Pancreas (tissue), 10 donors: ENCODE results near the gene IL17REL. TPM values are rescaled to one million over a fixed set of nuclear protein-coding genes. Genes with fewer than 3 reads are reported as not detected.

Experiments
- ATAC-seq, 4 donors: fragments of 200-7000 bp; cut with Tn5 transposase; one replicate each; pipeline versions ENCODE4 v1.8.0 to v1.9.1; 2020; ENCODE audit warnings: mild to moderate bottlenecking in 4 of 4, moderate library complexity in 4 of 4
- DNase-seq, 6 donors: peaks; one replicate each; pipeline ENCODE4 v3.0.0-alpha.2; 2020
- FAIRE-seq: peaks from 2 replicates; lab custom pipeline; 2012; peaks lifted over from hg19 to GRCh38; lab: Jason Lieb, UNC
- H3K27ac ChIP-seq, 4 donors: fragments of 200-600 bp; sonication (generic); 1 replicate in 3 of 4; 2 replicates in 1 of 4; pipeline versions ENCODE4 v1.5.0 to v1.8.0; 2020
- H3K27me3 ChIP-seq, 4 donors: fragments of 200-600 bp; one replicate each; pipeline ENCODE4 v1.8.0; 2021
- H3K36me3 ChIP-seq, 3 donors: fragments of 200-600 bp; sonication (generic) in 1 of 3; one replicate each; pipeline versions ENCODE4 v1.5.0 to v1.8.0; 2020 to 2021
- H3K4me1 ChIP-seq, 3 donors: fragments of 200-600 bp; one replicate each; pipeline ENCODE4 v1.8.0; 2021
- H3K4me3 ChIP-seq, 4 donors: fragments of 200-600 bp; sonication (generic) in 2 of 4; one replicate each; pipeline versions ENCODE4 v1.5.0 to v1.8.0; 2020 to 2021
- H3K9me3 ChIP-seq, 4 donors: fragments of 200-600 bp; one replicate each; pipeline ENCODE4 v1.8.0; 2021
- CTCF ChIP-seq, 4 donors: fragments of 200-600 bp; sonication (generic) in 3 of 4; IDR thresholded peaks; one replicate each; pipeline versions ENCODE4 v1.5.0 to v1.8.0; 2021; ENCODE audit warnings: antibody characterized with exemption in 4 of 4
- WGBS, 2 donors: extraction: QIAGEN DNeasy Blood & Tissue Kit; methylation state at CpG; one replicate each; pipeline ENCODE4 v1.1.7; 2013; 5-methylcytosine and 5-hydroxymethylcytosine counted together
- intact Hi-C, 3 donors: fragments of 100-400 bp; cut with DNase I; formaldehyde crosslinking; loops; one replicate each; pipeline versions ENCODE4 v1.11.1 to v1.14.2; 2022
- polyA plus RNA-seq, 2 donors: library from polyadenylated mRNA; stranded (reverse); fragments of 200-250 nt; gene quantifications; one replicate each; pipeline ENCODE4 v1.2.3, GENCODE V29; 2013
- total RNA-seq, 6 donors: library from RNA; stranded (reverse); fragmentation: NEBNext Ultra II Directional in 4 of 6; extraction: Animal tissue kit (Norgen Biotek cat#: 25700) in 4 of 6; gene quantifications; one replicate each; pipeline versions ENCODE4 v1.2.1 to v1.2.4, GENCODE V29; 2021 to 2023
- donor health status: healthy with polysubstance abuse.
- donor health status: DM: no; HTN: no; CAD: no; lungs with moderate emphysema.
- donor health status: DM: no; HTN: no; CAD: no.
- donor health status: control.
- donor health status: control.
- donor health status: Bipolar disorder and iron deficiency.
- donor health status: DM: yes; HTN: yes; CAD: no.
- donor health status: DM: no; HTN: no; CAD: no.
- donor health status: DM: no; HTN: no; CAD: no.
- donor health status: DM: yes; HTN: yes; CAD: no.

IL17REL gene
- total and polyA plus RNA-seq, 8 donors, result not detected

- H3K9me3 ChIP-seq, result no peaks in the 10 kb centered on the region
- H3K4me3 ChIP-seq, result no peak overlapping the region
- H3K4me1 ChIP-seq, result no peaks in the 10 kb centered on the region
- peaks cover 0 to 7% (median 0%) of the 10 kb centered on the region in 4 donors for H3K27me3 ChIP-seq
- H3K27ac ChIP-seq, result no peak overlapping the region
- WGBS, 2 donors, result 83 to 85% methylated on average over 7 of the region's 7 CpGs
- TF ChIP-seq CTCF (IDR thresholded peaks at IDR 0.05), result no peak
- H3K36me3 ChIP-seq, result no peaks in the 10 kb centered on the region
- intact Hi-C loops, result no loop called here
- DNase-seq, result no peak
- no peak for ATAC-seq
- FAIRE-seq, result no peak
Observed at GRCh38 chr22:50059881-50060262, 47.3 kb upstream of the IL17REL start.

- H3K9me3 ChIP-seq, result no peaks in the 10 kb centered on the region
- DNase-seq, result no peak
- no peak for FAIRE-seq
- 43 to 51% methylated on average over 30 to 31 of the region's 31 CpGs for WGBS, 2 donors
- H3K36me3 ChIP-seq, result no peaks in the 10 kb centered on the region
- H3K27me3 ChIP-seq, result peaks cover 0 to 7% (median 0%) of the 10 kb centered on the region in 4 donors
- H3K4me1 ChIP-seq, result no peaks in the 10 kb centered on the region
- no peak for TF ChIP-seq CTCF (IDR thresholded peaks at IDR 0.05)
- intact Hi-C loops, result no loop called here
- no peak overlapping the region for H3K27ac ChIP-seq
- no peak overlapping the region for H3K4me3 ChIP-seq
- ATAC-seq, result no peak
Observed at GRCh38 chr22:50058906-50059880, 46.6 kb upstream of the IL17REL start.

- DNase-seq (no peak), FAIRE-seq (no peak), ATAC-seq (no peak)
- intact Hi-C loops, result no loop called here
- Histone ChIP-seq H3K27me3 (peaks cover 0 to 7% (median 0%) of the 10 kb centered on the region in 4 donors), H3K4me1 (no peaks in the 10 kb centered on the region), H3K9me3 (no peaks in the 10 kb centered on the region), H3K4me3 (no peak within 1 kb of the TSS), H3K36me3 (no peaks in the 10 kb centered on the region), H3K27ac (no peak within 1 kb of the TSS)
- no peak for TF ChIP-seq CTCF (IDR thresholded peaks at IDR 0.05)
- WGBS, 2 donors, result 12% methylated on average over 34 to 102 of the region's 102 CpGs
Observed at GRCh38 chr22:50058061-50058905, 45.7 kb upstream of the IL17REL start, which contains the start of gene TTLL8. TSS of gene TTLL8 (minus strand) at chr22:50058298.

GRCh38 chr22:50057278-50058060 is 44.9 kb upstream of the IL17REL start:
- Histone ChIP-seq H3K9me3 (no peaks in the 10 kb centered on the region), H3K4me3 (no peak overlapping the region), H3K4me1 (no peaks in the 10 kb centered on the region), H3K27me3 (peaks cover 0 to 7% (median 0%) of the 10 kb centered on the region in 4 donors), H3K36me3 (no peaks in the 10 kb centered on the region), H3K27ac (no peak overlapping the region)
- FAIRE-seq, result no peak
- 70 to 77% methylated on average over 11 to 14 of the region's 14 CpGs for WGBS, 2 donors
- ATAC-seq, result no peak
- intact Hi-C loops, result no loop called here
- TF ChIP-seq CTCF (IDR thresholded peaks at IDR 0.05), result no peak
- peak in 1 of 6 donors; percentile 39 for DNase-seq
